HG03066 (cell line): ENCODE results near the gene BRCA2.

ENCODE experiments used
- ATAC-seq: cut with Tn5 transposase; IDR thresholded peaks from one replicate; pipeline ENCODE4 v1.9.1; 2021; ENCODE audit warnings: low read depth; ENCODE audit not compliant: unreplicated experiment

BRCA2 gene

GRCh38 chr13:32426990-32427851 is 111.9 kb downstream of the BRCA2 start:
- peak; percentile 16 for ATAC-seq

GRCh38 chr13:32427852-32428580 is 112.7 kb downstream of the BRCA2 start, which contains the start of gene N4BP2L1:
N4BP2L1 (minus strand) TSS chr13:32428130; CDS start chr13:32428082, 48 bp downstream.
- peak; percentile 64 for ATAC-seq

GRCh38 chr13:32428581-32429432 is 113.5 kb downstream of the BRCA2 start:
- ATAC-seq, result no peak

DNA sequence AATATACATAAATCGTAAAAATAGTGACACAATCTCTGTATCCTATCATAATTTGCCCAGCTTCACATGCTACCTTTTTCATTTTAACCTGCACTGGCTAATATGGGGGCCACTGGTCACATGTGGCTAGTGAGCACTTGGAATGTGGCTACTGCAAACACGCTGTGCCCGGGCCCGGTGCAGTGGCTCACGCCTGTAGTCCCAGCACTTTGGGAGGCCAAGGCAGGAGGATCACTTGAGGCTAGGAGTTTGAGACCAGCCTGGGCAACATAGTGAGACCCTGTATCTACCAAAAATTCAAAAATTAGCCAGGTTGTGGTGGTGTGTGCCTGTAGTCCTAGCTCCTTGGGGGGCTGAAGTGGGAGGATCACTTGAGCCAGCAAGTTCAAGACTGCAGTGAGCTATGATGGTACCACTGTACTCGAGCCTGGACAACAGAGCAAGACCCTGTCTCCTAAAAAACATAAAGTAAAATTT is 114.2 kb downstream of the BRCA2 start:
- ATAC-seq, result no peak

GRCh38 chr13:32430018-32430747 is 114.9 kb downstream of the BRCA2 start:
- no peak for ATAC-seq

- ATAC-seq, result no peak
Measured at GRCh38 chr13:32431361-32431760, 116.1 kb downstream of the BRCA2 start.

- ATAC-seq, result no peak
Measured at GRCh38 chr13:32432856-32433255, 117.5 kb downstream of the BRCA2 start.

DNA sequence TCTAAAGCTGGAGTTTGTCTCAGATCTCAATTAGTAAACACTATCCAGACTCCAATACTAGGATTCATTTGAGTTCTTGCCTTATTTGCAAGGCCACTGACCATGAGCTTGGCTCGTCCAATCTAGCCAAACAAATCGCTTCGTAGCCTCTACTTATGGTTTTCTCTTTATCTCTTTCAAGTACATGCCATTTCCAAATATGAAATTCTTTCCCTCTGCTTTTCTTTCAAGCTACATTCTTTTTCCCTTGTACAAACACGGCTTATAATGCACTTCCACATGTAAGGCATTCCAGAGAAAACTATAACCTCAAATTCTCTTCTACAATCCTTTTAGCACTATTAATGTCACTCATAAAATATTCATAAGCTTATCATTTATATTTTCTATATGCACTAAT is 123.6 kb downstream of the BRCA2 start:
- no peak for ATAC-seq

GRCh38 chr13:32443111-32443510 is 127.8 kb downstream of the BRCA2 start:
- ATAC-seq, result peak; percentile 74

GRCh38 chr13:32445461-32445860 is 130.2 kb downstream of the BRCA2 start:
- no peak for ATAC-seq

- ATAC-seq, result no peak
Measured at GRCh38 chr13:32446220-32446619, 130.9 kb downstream of the BRCA2 start.

DNA sequence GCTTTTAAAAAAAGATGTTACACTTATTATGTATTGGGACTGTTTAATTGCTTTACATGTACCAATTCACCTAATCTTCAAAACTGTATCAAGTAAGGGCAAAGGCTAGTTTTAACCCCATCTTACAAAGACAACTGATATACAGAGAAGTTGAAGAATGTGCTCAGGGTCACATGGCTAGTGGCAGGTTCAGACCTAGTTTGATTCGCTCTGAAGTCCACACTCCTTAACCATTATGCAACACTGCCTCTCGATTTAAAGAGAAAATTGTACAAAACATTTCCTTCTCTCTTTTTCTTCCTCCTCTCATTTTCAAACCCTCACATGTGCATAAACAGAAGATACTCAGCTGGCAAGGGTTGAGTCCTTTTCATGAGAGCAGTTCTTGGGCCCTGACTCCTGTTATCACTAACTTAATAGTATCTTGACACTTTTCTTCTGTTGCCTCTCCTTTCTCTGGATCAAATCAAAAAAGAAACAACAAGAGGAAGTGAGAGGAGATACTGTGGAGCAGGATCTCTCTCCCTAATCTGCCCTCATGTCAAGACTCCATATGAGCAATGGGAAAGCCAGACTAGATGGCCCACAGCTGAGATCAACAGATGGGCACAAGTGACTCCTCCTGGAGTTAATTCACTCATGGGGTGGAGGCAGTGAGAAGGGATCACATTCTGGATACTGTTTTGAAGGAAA is 131.6 kb downstream of the BRCA2 start:
- no peak for ATAC-seq

GRCh38 chr13:32447894-32448623 is 132.8 kb downstream of the BRCA2 start:
- no peak for ATAC-seq

GRCh38 chr13:32448972-32449371 is 133.7 kb downstream of the BRCA2 start:
- ATAC-seq, result no peak
